Adrenal gland (tissue), 12 donors: Measurements from ENCODE around the gene WIZ. TPM values are rescaled to one million over a fixed set of nuclear protein-coding genes. Genes with fewer than 3 reads are reported as not detected.
A peak's percentile ranks its signal among the peaks of the same experiment; 100 is the strongest.

Source experiments
- DNase-seq, 7 donors: peaks; one replicate each; pipeline ENCODE4 v3.0.0-alpha.2; 2019 to 2020
- H3K27ac ChIP-seq, 5 donors: fragments of 200-600 bp; sonication (generic) in 4 of 5; 1 replicate in 3 of 5; 2 replicates in 2 of 5; pipeline versions ENCODE4 v1.5.1 to v1.8.0; 2016 to 2020; ENCODE audit warnings: mild to moderate bottlenecking in 1 of 5
- H3K27me3 ChIP-seq: fragments of 200-600 bp; 2 replicates; pipeline ENCODE4 v1.8.0; 2021
- H3K36me3 ChIP-seq, 2 donors: fragments of 200-600 bp; replicated peaks in 1 of 2; 1 replicate in 1 of 2; 2 replicates in 1 of 2; pipeline versions ENCODE4 v1.5.1 to v1.8.0; 2018 to 2022
- H3K4me1 ChIP-seq, 2 donors: fragments of 200-600 bp; replicated peaks in 1 of 2; 1 replicate in 1 of 2; 2 replicates in 1 of 2; pipeline versions ENCODE4 v1.5.1 to v1.8.0; 2018 to 2021
- H3K4me3 ChIP-seq, 4 donors: fragments of 200-600 bp; sonication (generic) in 3 of 4; one replicate each; pipeline ENCODE4 v1.5.1; 2016 to 2018
- H3K9me3 ChIP-seq, 3 donors: fragments of 200-600 bp; sonication (generic) in 1 of 3; replicated peaks in 1 of 3; 1 replicate in 2 of 3; 2 replicates in 1 of 3; pipeline versions ENCODE4 v1.5.1 to v1.8.0; 2016 to 2021
- CTCF ChIP-seq, 6 experiments: fragments of 450-650 bp in 4 of 6; fragments of 200-600 bp in 2 of 6; sonication (generic) in 1 of 6; IDR thresholded peaks; 1 replicate in 5 of 6; 2 replicates in 1 of 6; pipeline versions ENCODE4 v1.5.1 to v1.8.0; 2016 to 2021; ENCODE audit warnings: antibody characterized with exemption in 6 of 6, mild to moderate bottlenecking in 2 of 6, moderate library complexity in 1 of 6
- POLR2A ChIP-seq, 2 donors: fragments of 450-650 bp; IDR thresholded peaks; one replicate each; pipeline ENCODE4 v1.6.1; 2017; ENCODE audit warnings: antibody characterized with exemption in 2 of 2, mild to moderate bottlenecking in 2 of 2, moderate library complexity in 1 of 2
- WGBS, 4 donors: extraction: QIAGEN DNeasy Blood & Tissue Kit in 2 of 4; methylation state at CpG; one replicate each; pipeline versions ENCODE4 v1.1.5 to v1.1.7; 2013 to 2017; 5-methylcytosine and 5-hydroxymethylcytosine counted together
- intact Hi-C, 2 donors: fragments of 100-400 bp; cut with DNase I; formaldehyde crosslinking; loops; one replicate each; pipeline versions ENCODE4 v1.14.1 to v1.15.0; 2022 to 2023
- polyA plus RNA-seq, 3 donors: library from polyadenylated mRNA; stranded (reverse); fragments of 200-250 nt in 2 of 3; fragments of 350-450 nt in 1 of 3; fragmentation: Illumina TruSeq in 1 of 3; extraction: RNeasy Lipid Tissue Mini Kit (QIAGEN cat#74804) in 1 of 3; gene quantifications; one replicate each; pipeline ENCODE4 v1.2.3, GENCODE V29; 2013 to 2014
- total RNA-seq, 9 donors: library from RNA; depleted of rRNA in 4 of 9; stranded (reverse); fragments of >200 nt in 4 of 9; fragments of 120-200 nt in 1 of 9; fragmentation: NEBNext Ultra II Directional in 1 of 9; extraction: Animal tissue kit (Norgen Biotek cat#: 25700) in 1 of 9; gene quantifications; one replicate each; pipeline versions ENCODE4 v1.1.0 to v1.2.4, GENCODE V29; 2013 to 2023
- donor health status: healthy with polysubstance abuse.
- donor health status: Bipolar disorder and iron deficiency.
- donor health status: DM: yes; HTN: yes; CAD: no.
- donor health status: DM: no; HTN: no; CAD: no.
- donor health status: DM: no; HTN: no; CAD: no.
- donor health status: DM: yes; HTN: yes; CAD: no.

Gene WIZ
- total and polyA plus RNA-seq, 12 donors, result 5.7 to 49.2 (median 30.6) TPM

- intact Hi-C loops, result no loop called here
- H3K27me3 ChIP-seq, result no peaks in the 10 kb centered on the region
- H3K27ac ChIP-seq, result no peak overlapping the region
- 79 to 89% (median 87%) methylated on average over 10 of the region's 10 CpGs for WGBS, 4 donors
- no peaks in the 10 kb centered on the region for H3K9me3 ChIP-seq
- peaks cover 12 to 14% of the 10 kb centered on the region in 2 donors for H3K4me1 ChIP-seq
- H3K4me3 ChIP-seq, result no peak overlapping the region
- DNase-seq, result no peak
- H3K36me3 ChIP-seq, result no peaks in the 10 kb centered on the region
- TF ChIP-seq POLR2A (IDR thresholded peaks at IDR 0.05) (no peak), CTCF (IDR thresholded peaks at IDR 0.05) (no peak)
These were observed 13.5 kb downstream of the WIZ start for GRCh38 chr19:15436012-15436825.

GRCh38 chr19:15433519-15434069 lies 16.2 kb downstream of the WIZ start:
- DNase-seq, result no peak
- TF ChIP-seq CTCF (IDR thresholded peaks at IDR 0.05) (no peak), POLR2A (IDR thresholded peaks at IDR 0.05) (no peak)
- H3K27me3 ChIP-seq, result no peaks in the 10 kb centered on the region
- no peaks in the 10 kb centered on the region for H3K36me3 ChIP-seq
- WGBS, 4 donors, result 52 to 67% (median 55%) methylated on average over 6 to 8 of the region's 8 CpGs
- H3K4me3 ChIP-seq, result peak overlapping the region in 2 of 4 donors; percentile 36 to 96
- H3K4me1 ChIP-seq, result peaks cover 21 to 30% of the 10 kb centered on the region in 2 donors
- no peaks in the 10 kb centered on the region for H3K9me3 ChIP-seq
- intact Hi-C loops, result no loop called here
- H3K27ac ChIP-seq, result peak overlapping the region; percentile 77 to 97 (median 90)

GRCh38 chr19:15432629-15433518 lies 16.9 kb downstream of the WIZ start:
- intact Hi-C loops, result no loop called here
- peak; percentile 86 to 92 (median 91) for DNase-seq
- Histone ChIP-seq H3K4me3 (peak overlapping the region; percentile 36 to 96 (median 64)), H3K27me3 (no peaks in the 10 kb centered on the region), H3K9me3 (no peaks in the 10 kb centered on the region), H3K4me1 (peaks cover 26 to 32% of the 10 kb centered on the region in 2 donors), H3K36me3 (peaks cover 0 to 2% of the 10 kb centered on the region in 2 donors), H3K27ac (peak overlapping the region; percentile 77 to 97 (median 90))
- 0 to 1% (median 0%) methylated on average over 18 to 75 of the region's 75 CpGs for whole genome bisulfite sequencing, 4 donors
- no peak for TF ChIP-seq CTCF (IDR thresholded peaks at IDR 0.05)
- TF ChIP-seq POLR2A (IDR thresholded peaks at IDR 0.05), result peak; percentile 22 to 46

- H3K27ac ChIP-seq, result peak overlapping the region in 2 of 5 donors; percentile 30 to 97
- H3K4me1 ChIP-seq, result peaks cover 27 to 32% of the 10 kb centered on the region in 2 donors
- WGBS, 4 donors, result 0 to 3% (median 1%) methylated on average over 6 to 39 of the region's 44 CpGs
- no peaks in the 10 kb centered on the region for H3K27me3 ChIP-seq
- peaks cover 0 to 10% of the 10 kb centered on the region in 2 donors for H3K36me3 ChIP-seq
- no peak for TF ChIP-seq POLR2A (IDR thresholded peaks at IDR 0.05)
- no peak for TF ChIP-seq CTCF (IDR thresholded peaks at IDR 0.05)
- intact Hi-C loops, result no loop called here
- no peak for DNase-seq
- H3K4me3 ChIP-seq, result peak overlapping the region; percentile 5 to 96 (median 76)
- H3K9me3 ChIP-seq, result no peaks in the 10 kb centered on the region
These were observed 17.7 kb downstream of the WIZ start for GRCh38 chr19:15432018-15432494.
